Activated CD4-positive, CD25-positive, alpha-beta regulatory T cell treated with anti-CD3 and anti-CD28 coated beads, Interleukin-2, amount 50 U/mL, for 72 hours (primary cell): ENCODE measurements around the gene FYCO1.

Experiments
- DNase-seq: peaks from one replicate; pipeline ENCODE4 v3.0.0; 2021

Gene FYCO1

DNA sequence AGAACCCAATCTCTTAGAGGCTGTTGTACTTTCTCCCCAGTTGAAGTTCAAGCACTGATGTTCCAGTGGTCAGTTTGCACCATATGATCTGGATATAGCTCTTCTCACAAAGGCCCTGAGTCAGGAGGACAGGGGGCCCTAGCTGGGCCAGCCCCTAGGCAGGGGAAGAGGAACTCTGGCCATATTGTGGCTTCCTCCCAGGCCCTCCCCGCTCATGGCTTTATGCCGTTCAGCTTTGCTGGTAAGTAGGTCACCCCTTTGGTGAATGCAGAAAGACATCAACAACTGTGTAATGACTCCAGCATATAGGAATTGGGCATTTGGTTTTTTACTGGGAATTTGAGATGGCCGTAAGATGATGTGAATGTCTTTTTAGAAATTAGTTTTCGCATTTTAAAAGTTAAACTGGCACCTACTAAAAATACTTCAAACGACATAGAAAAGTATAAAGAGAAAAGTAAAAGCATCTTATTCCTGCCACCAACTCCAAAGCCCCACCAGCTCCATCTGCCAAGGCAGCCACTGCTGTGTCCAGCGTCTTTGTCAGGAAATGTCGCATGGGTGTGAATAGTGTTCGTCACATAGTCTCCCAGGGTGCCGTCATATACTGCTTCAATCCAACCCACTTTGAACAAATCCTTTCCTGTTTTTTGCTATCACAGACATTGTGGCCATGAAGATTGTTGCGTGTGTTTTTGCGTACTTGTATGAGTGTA is 84.0 kb downstream of the FYCO1 start:
- DNase-seq, result no peak

DNA sequence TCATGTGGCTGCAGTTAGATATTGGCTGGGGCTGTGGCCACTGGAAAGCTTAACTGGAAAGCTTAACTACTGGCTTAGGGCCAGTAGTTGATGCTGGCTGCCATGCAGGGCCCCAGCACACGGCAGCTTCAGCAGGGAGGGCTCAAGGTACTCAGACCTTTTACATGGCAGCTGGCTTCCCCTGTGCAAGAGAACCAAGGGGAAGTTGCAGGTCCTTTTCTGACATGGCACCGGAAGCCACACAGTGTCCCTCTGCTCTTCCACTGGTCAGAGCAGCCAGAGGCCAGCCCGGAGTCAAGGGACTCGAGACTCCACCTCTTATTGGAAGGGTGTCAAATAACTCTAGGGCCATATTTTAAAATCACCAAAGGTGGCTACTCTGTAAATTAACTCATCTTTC is 84.7 kb downstream of the FYCO1 start:
- DNase-seq, result no peak

DNA sequence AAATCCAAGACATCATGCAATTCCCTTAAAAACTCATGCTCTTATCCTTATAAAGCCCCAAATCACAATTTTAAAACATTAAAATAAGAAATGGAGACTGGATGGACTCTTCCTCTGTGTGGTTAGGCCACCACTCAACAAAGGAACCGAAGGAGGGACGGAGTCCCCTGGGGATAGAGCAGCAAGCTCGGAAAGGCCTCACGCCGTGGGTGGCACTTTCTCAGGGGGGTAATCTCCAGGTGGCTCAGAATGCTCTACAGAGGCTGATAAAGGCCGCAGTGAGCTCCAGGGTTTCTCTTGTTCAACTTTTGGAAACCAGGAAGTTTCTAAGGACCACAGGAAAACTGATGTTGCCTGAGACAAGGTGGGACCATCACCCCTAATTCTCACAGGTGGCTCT is 86.1 kb downstream of the FYCO1 start:
- DNase-seq, result no peak

- no peak for DNase-seq
Observed at GRCh38 chr3:45908761-45909160, 86.9 kb downstream of the FYCO1 start.

GRCh38 chr3:45907769-45908705 is 87.6 kb downstream of the FYCO1 start:
- DNase-seq, result no peak

DNA sequence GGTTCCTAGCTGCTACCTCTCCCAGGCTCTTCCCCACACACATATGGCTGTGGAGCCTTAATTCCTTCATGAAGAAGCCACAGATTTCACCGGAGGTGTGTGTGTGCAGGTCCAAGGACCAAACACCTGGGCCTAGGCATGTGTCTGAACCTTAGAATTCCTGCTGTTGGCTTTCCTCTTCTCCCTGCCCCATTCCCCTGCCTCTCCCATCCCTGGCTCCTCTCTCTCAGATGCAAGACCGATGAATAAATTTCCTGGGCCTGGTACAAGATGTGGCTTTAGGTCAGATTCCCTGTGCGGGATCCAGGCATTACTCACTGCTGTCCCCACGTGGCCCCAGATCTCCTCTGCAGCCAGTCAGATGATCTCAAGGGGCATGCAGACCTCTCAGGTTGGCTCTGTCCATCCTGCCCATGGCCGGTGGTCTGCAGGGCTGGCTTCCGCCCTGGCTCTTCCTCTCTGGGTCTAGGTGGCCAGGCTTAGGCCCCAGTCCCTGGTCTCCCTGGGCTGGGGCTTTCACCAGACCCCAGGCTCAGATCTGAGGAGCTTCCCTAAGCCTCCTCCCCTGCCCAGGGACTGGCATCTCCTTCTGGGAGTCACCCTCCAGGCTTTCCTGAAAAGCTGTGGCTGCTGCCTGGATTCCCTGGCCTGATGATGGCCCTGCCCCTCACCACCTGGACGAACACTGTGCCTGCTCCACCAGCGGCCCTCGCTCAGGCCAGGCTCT is 88.8 kb downstream of the FYCO1 start:
- no peak for DNase-seq

GRCh38 chr3:45905755-45906154 is 89.9 kb downstream of the FYCO1 start:
- no peak for DNase-seq

- no peak for DNase-seq
Observed at GRCh38 chr3:45904931-45905330, 90.7 kb downstream of the FYCO1 start.

- DNase-seq, result no peak
Observed at GRCh38 chr3:45896956-45897355, 98.7 kb downstream of the FYCO1 start.

GRCh38 chr3:45895686-45896468 is 99.7 kb downstream of the FYCO1 start:
- no peak for DNase-seq

DNA sequence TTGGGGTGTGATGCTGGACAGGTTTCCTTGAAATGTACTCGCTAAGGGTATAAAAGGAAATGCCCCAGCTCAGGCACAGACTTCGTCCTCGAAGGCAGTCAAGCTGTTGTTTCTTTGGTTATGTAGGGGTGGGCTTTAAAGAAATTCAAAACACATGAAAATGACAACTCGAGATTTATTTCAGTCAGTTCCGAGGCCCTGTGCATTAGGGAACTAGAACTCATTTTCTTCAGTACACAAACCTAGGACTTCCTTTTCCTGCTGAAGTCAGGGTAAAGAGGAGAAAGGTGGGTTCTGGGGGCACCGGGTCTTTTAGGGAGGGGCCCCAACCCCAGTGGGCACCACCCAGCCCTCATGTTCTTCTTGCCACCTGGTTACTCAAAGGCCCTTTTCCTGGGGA is 101.6 kb downstream of the FYCO1 start:
- DNase-seq, result no peak

GRCh38 chr3:45892161-45892560 is 103.5 kb downstream of the FYCO1 start:
- no peak for DNase-seq

DNA sequence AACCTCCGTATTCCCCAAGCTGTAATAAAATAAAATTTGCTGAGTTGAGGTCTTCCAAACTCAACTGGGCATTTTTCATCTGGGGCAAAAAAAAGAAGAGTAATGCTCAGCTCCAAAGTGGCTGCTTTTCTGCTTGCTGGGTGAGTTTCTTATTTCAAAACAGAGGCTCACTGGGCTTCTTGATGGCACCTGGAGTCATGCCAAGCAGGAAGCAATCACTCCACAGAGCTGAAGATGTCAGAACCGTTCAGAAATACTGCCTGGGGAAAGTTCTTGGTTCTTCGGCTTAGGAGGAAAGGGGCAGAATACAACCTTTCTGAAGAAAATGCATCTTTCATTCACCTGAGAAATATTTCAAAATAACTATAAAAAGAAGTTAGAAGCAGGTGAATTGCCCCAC is 105.2 kb downstream of the FYCO1 start:
- DNase-seq, result no peak

GRCh38 chr3:45889337-45889736 is 106.3 kb downstream of the FYCO1 start:
- no peak for DNase-seq

- DNase-seq, result no peak
Observed at GRCh38 chr3:45887759-45888511, 107.7 kb downstream of the FYCO1 start.

DNA sequence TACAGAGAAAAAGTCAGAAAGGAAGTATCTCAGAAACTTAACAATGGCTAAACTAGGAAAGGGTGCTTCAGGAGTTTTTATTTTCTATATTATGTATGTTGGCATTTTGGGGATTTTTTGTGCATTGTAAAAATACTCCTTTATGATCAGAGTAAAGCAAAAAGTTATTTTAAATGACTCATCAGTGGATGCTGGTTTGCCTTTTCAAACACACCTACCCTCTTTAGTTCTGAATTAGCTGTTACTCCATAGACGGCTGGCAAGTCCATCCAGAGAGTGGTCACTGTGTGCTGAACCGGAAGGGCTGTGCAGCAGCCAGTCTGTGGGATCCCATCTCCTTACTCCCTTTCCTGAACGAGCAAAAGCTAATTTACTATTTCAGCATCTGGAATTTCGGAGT is 108.3 kb downstream of the FYCO1 start:
- no peak for DNase-seq

GRCh38 chr3:45885979-45886705 is 109.5 kb downstream of the FYCO1 start, which contains the start of gene CCR9:
Gene CCR9 (plus strand): TSS chr3:45886543. CDS start chr3:45894934, 8,391 bp downstream.
- DNase-seq, result no peak

- DNase-seq, result peak; percentile 37
Observed at GRCh38 chr3:45884368-45885201, 111.0 kb downstream of the FYCO1 start.

GRCh38 chr3:45881078-45882022 is 114.3 kb downstream of the FYCO1 start:
- DNase-seq, result no peak
